Gastrocnemius medialis (tissue), 4 donors: ENCODE measurements around the gene EIF5AL1.

Experiments used
- CTCF ChIP-seq, 5 experiments: fragments of 450-650 bp in 3 of 5; fragments of 200-600 bp in 2 of 5; sonication (generic) in 2 of 5; IDR thresholded peaks in 4 of 5; conservative IDR thresholded peaks in 1 of 5; 1 replicate in 4 of 5; 2 replicates in 1 of 5; pipeline ENCODE4 v1.5.1; 2016 to 2019; ENCODE audit warnings: antibody characterized with exemption in 5 of 5, mild to moderate bottlenecking in 3 of 5, moderate library complexity in 3 of 5
- POLR2A ChIP-seq, 2 donors: fragments of 450-650 bp; IDR thresholded peaks; one replicate each; pipeline ENCODE4 v1.6.1; 2017; ENCODE audit warnings: antibody characterized with exemption in 2 of 2, mild to moderate bottlenecking in 2 of 2, moderate library complexity in 2 of 2

- TF ChIP-seq CTCF (IDR thresholded peaks at IDR 0.05 in 4 of 5, conservative IDR thresholded peaks at IDR 0.05 in 1 of 5) (no peak), POLR2A (IDR thresholded peaks at IDR 0.05) (no peak)
Measured at GRCh38 chr10:79492839-79493238, 19.5 kb upstream of the EIF5AL1 start.
